SK-N-SH (cell line): ENCODE measurements around the gene BPIFB1. TPM values are rescaled to one million over a fixed set of nuclear protein-coding genes. Genes with fewer than 3 reads are reported as not detected.

Experiments
- CTCF ChIA-PET: fragments of 300-600, 350-600 bp; formaldehyde crosslinking; extraction: SDS; loops from one replicate; lab custom pipeline; 2021; lab: Yijun Ruan, JAX
- POLR2A ChIA-PET: fragments of 350-600 bp; sonication (Branson Sonifier 250); formaldehyde crosslinking; extraction: SDS; loops from one replicate; lab custom pipeline; 2020; ENCODE audit warnings: antibody characterized with exemption, inconsistent platforms; lab: Yijun Ruan, JAX
- DNase-seq: peaks from one replicate; pipeline ENCODE4 v3.0.0; 2012
- H2AFZ ChIP-seq: fragments of 200-600 bp; sonication (generic); 2 replicates; pipeline ENCODE4 v1.8.1; 2016; ENCODE audit warnings: antibody characterized with exemption, mild to moderate bottlenecking, low read depth
- H3F3A ChIP-seq: fragments of 200-600 bp; sonication (generic); replicated peaks from 2 replicates; pipeline ENCODE3; 2016; ENCODE audit warnings: antibody characterized with exemption, mild to moderate bottlenecking; ENCODE audit not compliant: insufficient read depth
- H3K27ac ChIP-seq, 2 experiments: fragments of 200-500 bp in 1 of 2; fragments of 200-600 bp in 1 of 2; sonication (Bioruptor generic) in 1 of 2; sonication (generic), shearing (Covaris generic) in 1 of 2; 2 replicates each; pipeline versions ENCODE4 v1.5.1 to v1.6.1; 2014 to 2016; ENCODE audit warnings: low read depth in 2 of 2, inconsistent platforms in 1 of 2, low read length in 1 of 2, mild to moderate bottlenecking in 1 of 2, mixed read lengths in 1 of 2
- H3K27me3 ChIP-seq: fragments of 200-600 bp; sonication (generic), shearing (Covaris generic); 2 replicates; pipeline ENCODE4 v1.6.1; 2016; ENCODE audit warnings: mixed run types; ENCODE audit not compliant: insufficient read depth
- H3K36me3 ChIP-seq, 2 experiments: fragments of 200-500 bp in 1 of 2; fragments of 200-600 bp in 1 of 2; sonication (Bioruptor generic) in 1 of 2; sonication (generic) in 1 of 2; replicated peaks in 1 of 2; 2 replicates each; pipeline versions ENCODE3 to v1.5.1; 2014 to 2016; ENCODE audit warnings: low read length in 1 of 2, mild to moderate bottlenecking in 1 of 2; ENCODE audit not compliant: insufficient read depth in 2 of 2, control insufficient read depth in 1 of 2
- H3K4me1 ChIP-seq, 2 experiments: fragments of 200-500 bp in 1 of 2; fragments of 200-600 bp in 1 of 2; sonication (Bioruptor generic) in 1 of 2; sonication (generic), shearing (Covaris generic) in 1 of 2; 2 replicates each; pipeline versions ENCODE4 v1.5.1 to v1.6.1; 2014 to 2016; ENCODE audit warnings: low read depth in 1 of 2, low read length in 1 of 2, mixed run types in 1 of 2; ENCODE audit not compliant: insufficient read depth in 2 of 2, control insufficient read depth in 1 of 2
- H3K4me2 ChIP-seq: fragments of 200-600 bp; sonication (generic), shearing (Covaris generic); 2 replicates; pipeline ENCODE4 v1.6.1; 2017; ENCODE audit warnings: mixed run types
- H3K4me3 ChIP-seq, 2 experiments: fragments of 200-500 bp in 1 of 2; fragments of 200-600 bp in 1 of 2; sonication (Bioruptor generic) in 1 of 2; sonication (generic), shearing (Covaris generic) in 1 of 2; 2 replicates each; pipeline versions ENCODE4 v1.5.1 to v1.8.1; 2014 to 2016; ENCODE audit warnings: low read depth in 2 of 2, inconsistent platforms in 1 of 2, low read length in 1 of 2, mild to moderate bottlenecking in 1 of 2, mixed read lengths in 1 of 2, moderate library complexity in 1 of 2
- H3K79me2 ChIP-seq: fragments of 200-600 bp; sonication (generic); 2 replicates; pipeline ENCODE4 v1.8.1; 2017; ENCODE audit warnings: mild to moderate bottlenecking; ENCODE audit not compliant: insufficient read depth
- H3K9ac ChIP-seq: fragments of 200-600 bp; sonication (generic); 2 replicates; pipeline ENCODE4 v1.6.1; 2017; ENCODE audit warnings: mixed run types
- H3K9me2 ChIP-seq: fragments of 200-600 bp; sonication (generic); 2 replicates; pipeline ENCODE4 v1.6.1; 2017; ENCODE audit warnings: mixed run types
- H3K9me3 ChIP-seq: fragments of 200-600 bp; sonication (generic); 2 replicates; pipeline ENCODE4 v1.6.1; 2017; ENCODE audit warnings: mixed run types, mild to moderate bottlenecking, moderate library complexity
- H4K20me1 ChIP-seq: fragments of 200-600 bp; sonication (generic); 2 replicates; pipeline ENCODE4 v1.6.1; 2017; ENCODE audit warnings: mild to moderate bottlenecking, mixed run types; ENCODE audit not compliant: insufficient read depth
- CHD2 ChIP-seq: fragments of 150-350 bp; IDR thresholded peaks from 2 replicates; pipeline ENCODE4 v1.6.1; 2018; ENCODE audit warnings: low read length; ENCODE audit not compliant: partially characterized antibody
- ELF1 ChIP-seq: IDR thresholded peaks from 2 replicates; pipeline ENCODE4 v1.4.0; 2012
- EP300 ChIP-seq, 2 experiments: IDR thresholded peaks; 2 replicates each; pipeline versions ENCODE4 v1.4.0 to v1.6.1; 2012; ENCODE audit warnings: borderline replicate concordance in 1 of 2, low read depth in 1 of 2, low read length in 1 of 2
- EZH2phosphoT487 ChIP-seq: fragments of 200-600 bp; sonication (generic); IDR thresholded peaks from 2 replicates; pipeline ENCODE4 v1.6.1; 2017; ENCODE audit warnings: low read depth, mixed run types, mild to moderate bottlenecking, antibody characterized with exemption, moderate library complexity, borderline replicate concordance
- FOXM1 ChIP-seq: IDR thresholded peaks from 2 replicates; pipeline ENCODE4 v1.4.0; 2012; ENCODE audit warnings: low read depth, mild to moderate bottlenecking
- GATA2 ChIP-seq: sonication (generic); formaldehyde crosslinking; IDR thresholded peaks from 2 replicates; pipeline ENCODE4 v1.5.0; 2020; ENCODE audit warnings: mild to moderate bottlenecking, missing genetic modification reagents
- IRF3 ChIP-seq: fragments of 150-350 bp; IDR thresholded peaks from 2 replicates; pipeline ENCODE4 v1.6.1; 2016; ENCODE audit warnings: mild to moderate bottlenecking, low read depth, low read length
- MAX ChIP-seq: IDR thresholded peaks from 2 replicates; pipeline ENCODE4 v1.4.0; 2012; ENCODE audit warnings: low read depth
- MEF2A ChIP-seq: IDR thresholded peaks from 2 replicates; pipeline ENCODE4 v1.4.0; 2012; ENCODE audit warnings: low read depth, borderline replicate concordance
- NFIC ChIP-seq: IDR thresholded peaks from 2 replicates; pipeline ENCODE4 v1.4.0; 2012; ENCODE audit warnings: borderline replicate concordance
- NRF1 ChIP-seq: IDR thresholded peaks from 2 replicates; pipeline ENCODE4 v1.6.1; 2012; ENCODE audit warnings: low read depth, mild to moderate bottlenecking, low read length
- PBX3 ChIP-seq: IDR thresholded peaks from 2 replicates; pipeline ENCODE4; 2012
- RAD21 ChIP-seq: IDR thresholded peaks from 2 replicates; pipeline ENCODE4 v1.6.1; 2012; ENCODE audit warnings: mild to moderate bottlenecking, low read length
- RCOR1 ChIP-seq: fragments of 150-350 bp; IDR thresholded peaks from 2 replicates; pipeline ENCODE4 v1.6.1; 2017; ENCODE audit warnings: antibody characterized with exemption, low read length
- RFX5 ChIP-seq: IDR thresholded peaks from 2 replicates; pipeline ENCODE4 v1.6.1; 2012; ENCODE audit warnings: mild to moderate bottlenecking, improper control_type of control experiment, low read length
- SMC3 ChIP-seq: IDR thresholded peaks from 2 replicates; pipeline ENCODE4 v1.6.1; 2012; ENCODE audit warnings: low read depth, low read length, improper control_type of control experiment
- TEAD4 ChIP-seq: IDR thresholded peaks from 2 replicates; pipeline ENCODE4 v1.4.0; 2012; ENCODE audit warnings: mild to moderate bottlenecking, borderline replicate concordance; ENCODE audit not compliant: insufficient read depth
- USF1 ChIP-seq: IDR thresholded peaks from 2 replicates; pipeline ENCODE4 v1.4.0; 2012; ENCODE audit warnings: low read depth, borderline replicate concordance
- YY1 ChIP-seq: IDR thresholded peaks from 2 replicates; pipeline ENCODE4 v1.4.0; 2012; ENCODE audit warnings: low read depth, mild to moderate bottlenecking
- WGBS: methylation state at CpG from one replicate; pipeline ENCODE4 v1.1.6; 2017; ENCODE audit warnings: low lambda C conversion rate; 5-methylcytosine and 5-hydroxymethylcytosine counted together
- polyA plus RNA-seq, 3 experiments: library from polyadenylated mRNA; depleted of rRNA; stranded (reverse); fragments of >200 nt; gene quantifications; 2 replicates each; pipeline ENCODE4 v1.2.3, GENCODE V29; 2012

Gene BPIFB1
- polyA plus RNA-seq, 1 of the 3 experiments (the other 2 are of a cell fraction) = not detected

GRCh38 chr20:33259371-33259770 lies 23.6 kb upstream of the BPIFB1 start:
- POLR2A ChIA-PET = no interaction called here
- Histone ChIP-seq H3K4me1 (no peaks in the 10 kb centered on the region), H3K27me3 (peaks cover 4% of the 10 kb centered on the region; the same call in 1 of the 2 replicates), H3K79me2 (no peaks in the 10 kb centered on the region), H3K4me2 (no peak overlapping the region), H3K36me3 (no peaks in the 10 kb centered on the region)
- 20% methylated on average over 5 of the region's 5 CpGs for WGBS
- DNase-seq = no peak
- TF ChIP-seq RFX5 = no peak
- TF ChIP-seq EP300 (IDR thresholded peaks at IDR 0.05; ENCODE audit: borderline replicate concordance in 1 of 2, low read depth in 1 of 2, low read length in 1 of 2) = no peak
- no peak for TF ChIP-seq CHD2
- no peak for TF ChIP-seq NFIC
- TF ChIP-seq NRF1 = no peak
- no peak for TF ChIP-seq TEAD4
- no peak for TF ChIP-seq GATA2 (CRISPR knock-in tag)
- no peak for TF ChIP-seq IRF3
- TF ChIP-seq RAD21 = no peak
- no peak for TF ChIP-seq MAX
- no peak for TF ChIP-seq USF1
- no peak for TF ChIP-seq MEF2A
- no peak for TF ChIP-seq RCOR1
- no peak for TF ChIP-seq PBX3
- no peak for TF ChIP-seq ELF1
- TF ChIP-seq YY1 = no peak
- TF ChIP-seq SMC3 = no peak
- no peak for TF ChIP-seq FOXM1
- TF ChIP-seq EZH2phosphoT487 = no peak
- TF ChIP-seq, all 33 proteins: peak for 0
- Histone ChIP-seq H3F3A (peaks cover 4% of the 10 kb centered on the region), H4K20me1 (no peaks in the 10 kb centered on the region), H3K9me2 (0 out of 2 replicates have a peak, but pooled peaks cover 6% of the 10 kb centered on the region), H3K27ac (no peak overlapping the region), H2AFZ (no peak overlapping the region), H3K9me3 (no peaks in the 10 kb centered on the region), H3K4me3 (no peak overlapping the region), H3K9ac (no peak overlapping the region)
- CTCF ChIA-PET = interaction anchor here (1.0 to 2.3 kb wide), 3 partner anchors 30 to 40 kb away, joined by 4 to 9 read pairs (median 8); no protein-coding TSS in a partner anchor
